MM.1S (cell line): ENCODE results near the gene DDX39A.

ENCODE experiments used
- DNase-seq: peaks from one replicate; pipeline ENCODE4 v3.0.0-alpha.2; 2015
- H2AFZ ChIP-seq: fragments of 300-600 bp; sonication (generic); 2 replicates; pipeline ENCODE4 v1.6.0; 2016; ENCODE audit warnings: antibody characterized with exemption, low read length
- H3F3A ChIP-seq: fragments of 300-600 bp; sonication (generic); 2 replicates; pipeline ENCODE4 v1.6.1; 2016; ENCODE audit warnings: mild to moderate bottlenecking, antibody characterized with exemption, low read length, moderate library complexity, mixed read lengths; ENCODE audit not compliant: insufficient read depth
- H3K27ac ChIP-seq: fragments of 300-600 bp; sonication (generic); 2 replicates; pipeline ENCODE4 v1.5.1; 2016; ENCODE audit warnings: mild to moderate bottlenecking, low read length
- H3K27me3 ChIP-seq: fragments of 300-600 bp; sonication (generic); replicated peaks from 2 replicates; pipeline ENCODE4 v1.6.0; 2016; ENCODE audit warnings: low read length; ENCODE audit not compliant: insufficient read depth
- H3K36me3 ChIP-seq: fragments of 300-600 bp; sonication (generic); replicated peaks from 2 replicates; pipeline ENCODE4 v1.6.1; 2016; ENCODE audit warnings: mild to moderate bottlenecking, low read length, mixed read lengths; ENCODE audit not compliant: insufficient read depth
- H3K4me1 ChIP-seq: fragments of 300-600 bp; sonication (generic); 2 replicates; pipeline ENCODE4 v1.6.1; 2016; ENCODE audit warnings: low read length, mixed read lengths
- H3K4me2 ChIP-seq: fragments of 300-600 bp; sonication (generic); 2 replicates; pipeline ENCODE4 v1.6.0; 2016; ENCODE audit warnings: low read depth, low read length
- H3K4me3 ChIP-seq: fragments of 300-600 bp; sonication (generic); 2 replicates; pipeline ENCODE4 v1.5.1; 2016; ENCODE audit warnings: low read length, mixed read lengths
- H3K79me2 ChIP-seq: fragments of 300-600 bp; sonication (generic); 2 replicates; pipeline ENCODE4 v1.6.1; 2016; ENCODE audit warnings: mixed run types, low read length, mixed read lengths
- H3K9ac ChIP-seq: fragments of 300-600 bp; sonication (generic); 2 replicates; pipeline ENCODE4 v1.6.1; 2016; ENCODE audit warnings: low read length, mixed read lengths
- H3K9me2 ChIP-seq: fragments of 300-600 bp; sonication (generic); replicated peaks from 2 replicates; pipeline ENCODE4 v1.6.1; 2016; ENCODE audit warnings: mild to moderate bottlenecking, low read length, mixed read lengths; ENCODE audit not compliant: insufficient read depth
- H3K9me3 ChIP-seq: fragments of 300-600 bp; sonication (generic); replicated peaks from 2 replicates; pipeline ENCODE4 v1.6.1; 2016; ENCODE audit warnings: mild to moderate bottlenecking, low read length, mixed read lengths; ENCODE audit not compliant: insufficient read depth
- H4K20me1 ChIP-seq: fragments of 300-600 bp; sonication (generic); 2 replicates; pipeline ENCODE4 v1.6.1; 2016; ENCODE audit warnings: mild to moderate bottlenecking, low read length, moderate library complexity, mixed read lengths; ENCODE audit not compliant: insufficient read depth
- CTCF ChIP-seq: fragments of 300-600 bp; sonication (generic); IDR thresholded peaks from 2 replicates; pipeline ENCODE4 v1.5.1; 2016; ENCODE audit warnings: antibody characterized with exemption, low read length, mixed read lengths
- EZH2 ChIP-seq: fragments of 300-600 bp; sonication (generic); optimal IDR thresholded peaks from 2 replicates; pipeline ENCODE3; 2017; ENCODE audit warnings: low read depth, mild to moderate bottlenecking, antibody characterized with exemption, low read length, mixed read lengths
- EZH2phosphoT487 ChIP-seq: fragments of 300-600 bp; sonication (generic); IDR thresholded peaks from 2 replicates; pipeline ENCODE4 v1.6.1; 2018; ENCODE audit warnings: antibody characterized with exemption, low read length

DDX39A gene

GRCh38 chr19:14428882-14429416, 9.8 kb upstream of the DDX39A start:
- Histone ChIP-seq H3K9me2 (no peaks in the 10 kb centered on the region), H3K9ac (no peak overlapping the region), H3K9me3 (no peaks in the 10 kb centered on the region), H3K36me3 (no peaks in the 10 kb centered on the region), H3K4me2 (no peak overlapping the region), H3K27ac (no peak overlapping the region), H3F3A (peaks cover 5% of the 10 kb centered on the region; the same call in 1 of the 2 replicates), H2AFZ (no peak overlapping the region), H3K79me2 (peaks cover 5% of the 10 kb centered on the region), H3K4me1 (peaks cover 4% of the 10 kb centered on the region; the same call in 1 of the 2 replicates), H4K20me1 (no peaks in the 10 kb centered on the region), H3K27me3 (peaks cover 3% of the 10 kb centered on the region; the same call in 1 of the 2 replicates), H3K4me3 (no peak overlapping the region)
- TF ChIP-seq EZH2 (no peak), CTCF (no peak), EZH2phosphoT487 (no peak)
- no peak for DNase-seq

GRCh38 chr19:14427461-14427860, 8.3 kb upstream of the DDX39A start:
- H4K20me1 ChIP-seq = no peaks in the 10 kb centered on the region
- no peak overlapping the region for H3K4me2 ChIP-seq
- no peaks in the 10 kb centered on the region for H3K79me2 ChIP-seq
- no peaks in the 10 kb centered on the region for H3K9me2 ChIP-seq
- no peak overlapping the region for H3K9ac ChIP-seq
- H3K27ac ChIP-seq = no peak overlapping the region
- no peak overlapping the region for H3K4me3 ChIP-seq
- TF ChIP-seq CTCF (no peak), EZH2 (no peak), EZH2phosphoT487 (no peak)
- H3F3A ChIP-seq = 0 out of 2 replicates have a peak, but pooled peaks cover under 1% of the 10 kb centered on the region
- H3K36me3 ChIP-seq = no peaks in the 10 kb centered on the region
- DNase-seq = no peak
- H3K9me3 ChIP-seq = no peaks in the 10 kb centered on the region
- H3K27me3 ChIP-seq = peaks cover 3% of the 10 kb centered on the region; the same call in 1 of the 2 replicates
- no peaks in the 10 kb centered on the region for H3K4me1 ChIP-seq
- H2AFZ ChIP-seq = no peak overlapping the region

- no peak for DNase-seq
- peaks cover 1% of the 10 kb centered on the region; the same call in 1 of the 2 replicates for H3K27me3 ChIP-seq
- no peak overlapping the region for H3K27ac ChIP-seq
- no peaks in the 10 kb centered on the region for H3K36me3 ChIP-seq
- no peak overlapping the region for H2AFZ ChIP-seq
- no peaks in the 10 kb centered on the region for H3K79me2 ChIP-seq
- no peaks in the 10 kb centered on the region for H3K9me3 ChIP-seq
- H3F3A ChIP-seq = no peaks in the 10 kb centered on the region
- no peaks in the 10 kb centered on the region for H3K9me2 ChIP-seq
- H3K4me2 ChIP-seq = no peak overlapping the region
- H3K4me3 ChIP-seq = no peak overlapping the region
- no peaks in the 10 kb centered on the region for H3K4me1 ChIP-seq
- no peaks in the 10 kb centered on the region for H4K20me1 ChIP-seq
- no peak overlapping the region for H3K9ac ChIP-seq
- TF ChIP-seq EZH2 (no peak), CTCF (no peak), EZH2phosphoT487 (no peak)
These were observed 6.6 kb upstream of the DDX39A start for GRCh38 chr19:14425696-14426138.
